ENCODE results near the gene BMP6. TPM values are rescaled to one million over a fixed set of nuclear protein-coding genes. Genes with fewer than 3 reads are reported as not detected.
A peak's percentile ranks its signal among the peaks of the same experiment; 100 is the strongest.

The BMP6 gene
- total and polyA plus RNA-seq, 2 donors: 0.19 to 0.82 TPM

GRCh38 chr6:7910298-7910653 lies 184.4 kb downstream of the BMP6 start:
- peaks cover 2 to 18% of the 10 kb centered on the region in 2 donors for H3K27me3 ChIP-seq (ENCODE audit: control insufficient read depth in 2 of 2, insufficient read depth in 1 of 2, low read length in 1 of 2)
- H3K27ac ChIP-seq (ENCODE audit: low read depth in 1 of 2, low read length in 1 of 2): no peak overlapping the region
- no peaks in the 10 kb centered on the region for H3K36me3 ChIP-seq (ENCODE audit: control insufficient read depth in 2 of 2, insufficient read depth in 2 of 2, low read length in 1 of 2)
- WGBS: under 1% methylated on average over 57 of the region's 57 CpGs
- H3K9me3 ChIP-seq (ENCODE audit: control insufficient read depth in 2 of 2, insufficient read depth in 1 of 2, low read length in 1 of 2): peaks cover 0 to 4% of the 10 kb centered on the region in 2 donors
- H3K4me3 ChIP-seq (ENCODE audit: low read length in 2 of 2): peak overlapping the region; percentile 32 to 75
- DNase-seq (ENCODE audit: low read depth in 6 of 9, low spot score in 9 of 9): peak in 4 of 9 donors; percentile 7 to 22 (median 12)
- peaks cover 0 to 14% of the 10 kb centered on the region in 2 donors for H3K4me1 ChIP-seq (ENCODE audit: control insufficient read depth in 2 of 2, insufficient read depth in 2 of 2, low read length in 2 of 2)

- H3K27me3 ChIP-seq (ENCODE audit: control insufficient read depth in 2 of 2, insufficient read depth in 1 of 2, low read length in 1 of 2): peaks cover 2 to 18% of the 10 kb centered on the region in 2 donors
- H3K27ac ChIP-seq (ENCODE audit: low read depth in 1 of 2, low read length in 1 of 2): peak within 1 kb of the TSS in 1 of 2 donors; percentile 68
- peaks cover 0 to 14% of the 10 kb centered on the region in 2 donors for H3K4me1 ChIP-seq (ENCODE audit: control insufficient read depth in 2 of 2, insufficient read depth in 2 of 2, low read length in 2 of 2)
- 3% methylated on average over 74 of the region's 75 CpGs for WGBS
- DNase-seq (ENCODE audit: low read depth in 6 of 9, low spot score in 9 of 9): peak in 7 of 9 donors; percentile 10 to 73 (median 50)
- H3K4me3 ChIP-seq (ENCODE audit: low read length in 2 of 2): peak within 1 kb of the TSS; percentile 59 to 75
- peaks cover 0 to 4% of the 10 kb centered on the region in 2 donors for H3K9me3 ChIP-seq (ENCODE audit: control insufficient read depth in 2 of 2, insufficient read depth in 1 of 2, low read length in 1 of 2)
- no peaks in the 10 kb centered on the region for H3K36me3 ChIP-seq (ENCODE audit: control insufficient read depth in 2 of 2, insufficient read depth in 2 of 2, low read length in 1 of 2)
Measured at GRCh38 chr6:7910654-7911344, 184.9 kb downstream of the BMP6 start, which contains the start of gene TXNDC5. TXNDC5 (minus strand) TSS chr6:7910788; CDS start chr6:7910776, 12 bp downstream.

- 94% methylated on average over 11 of the region's 11 CpGs for WGBS
- H3K27ac ChIP-seq (ENCODE audit: low read depth in 1 of 2, low read length in 1 of 2): no peak overlapping the region
- peaks cover 0 to 4% of the 10 kb centered on the region in 2 donors for H3K9me3 ChIP-seq (ENCODE audit: control insufficient read depth in 2 of 2, insufficient read depth in 1 of 2, low read length in 1 of 2)
- peak overlapping the region; percentile 59 to 75 for H3K4me3 ChIP-seq (ENCODE audit: low read length in 2 of 2)
- H3K4me1 ChIP-seq (ENCODE audit: control insufficient read depth in 2 of 2, insufficient read depth in 2 of 2, low read length in 2 of 2): peaks cover 0 to 14% of the 10 kb centered on the region in 2 donors
- DNase-seq (ENCODE audit: low read depth in 6 of 9, low spot score in 9 of 9): no peak
- H3K27me3 ChIP-seq (ENCODE audit: control insufficient read depth in 2 of 2, insufficient read depth in 1 of 2, low read length in 1 of 2): peaks cover 2 to 18% of the 10 kb centered on the region in 2 donors
- no peaks in the 10 kb centered on the region for H3K36me3 ChIP-seq (ENCODE audit: control insufficient read depth in 2 of 2, insufficient read depth in 2 of 2, low read length in 1 of 2)
Measured at GRCh38 chr6:7911345-7911725, 185.4 kb downstream of the BMP6 start.

- Histone ChIP-seq H3K4me1 (ENCODE audit: control insufficient read depth in 2 of 2, insufficient read depth in 2 of 2, low read length in 2 of 2) (peaks cover 0 to 14% of the 10 kb centered on the region in 2 donors), H3K36me3 (ENCODE audit: control insufficient read depth in 2 of 2, insufficient read depth in 2 of 2, low read length in 1 of 2) (no peaks in the 10 kb centered on the region), H3K9me3 (ENCODE audit: control insufficient read depth in 2 of 2, insufficient read depth in 1 of 2, low read length in 1 of 2) (peaks cover 0 to 4% of the 10 kb centered on the region in 2 donors), H3K4me3 (ENCODE audit: low read length in 2 of 2) (no peak overlapping the region), H3K27me3 (ENCODE audit: control insufficient read depth in 2 of 2, insufficient read depth in 1 of 2, low read length in 1 of 2) (peaks cover 2 to 18% of the 10 kb centered on the region in 2 donors), H3K27ac (ENCODE audit: low read depth in 1 of 2, low read length in 1 of 2) (no peak overlapping the region)
- WGBS: 95% methylated on average over 6 of the region's 6 CpGs
- DNase-seq (ENCODE audit: low read depth in 6 of 9, low spot score in 9 of 9): no peak
Measured at GRCh38 chr6:7912024-7912423, 186.1 kb downstream of the BMP6 start.

- peaks cover 0 to 14% of the 10 kb centered on the region in 2 donors for H3K4me1 ChIP-seq (ENCODE audit: control insufficient read depth in 2 of 2, insufficient read depth in 2 of 2, low read length in 2 of 2)
- H3K27me3 ChIP-seq (ENCODE audit: control insufficient read depth in 2 of 2, insufficient read depth in 1 of 2, low read length in 1 of 2): peaks cover 2 to 18% of the 10 kb centered on the region in 2 donors
- H3K4me3 ChIP-seq (ENCODE audit: low read length in 2 of 2): no peak overlapping the region
- WGBS: 84% methylated on average over 8 of the region's 8 CpGs
- peaks cover 0 to 4% of the 10 kb centered on the region in 2 donors for H3K9me3 ChIP-seq (ENCODE audit: control insufficient read depth in 2 of 2, insufficient read depth in 1 of 2, low read length in 1 of 2)
- no peaks in the 10 kb centered on the region for H3K36me3 ChIP-seq (ENCODE audit: control insufficient read depth in 2 of 2, insufficient read depth in 2 of 2, low read length in 1 of 2)
- H3K27ac ChIP-seq (ENCODE audit: low read depth in 1 of 2, low read length in 1 of 2): no peak overlapping the region
- DNase-seq (ENCODE audit: low read depth in 6 of 9, low spot score in 9 of 9): no peak
Measured at GRCh38 chr6:7912736-7913517, 187.0 kb downstream of the BMP6 start.

GRCh38 chr6:7914311-7914710 lies 188.4 kb downstream of the BMP6 start:
- Histone ChIP-seq H3K27ac (ENCODE audit: low read depth in 1 of 2, low read length in 1 of 2) (no peak overlapping the region), H3K27me3 (ENCODE audit: control insufficient read depth in 2 of 2, insufficient read depth in 1 of 2, low read length in 1 of 2) (peaks cover 2 to 16% of the 10 kb centered on the region in 2 donors), H3K36me3 (ENCODE audit: control insufficient read depth in 2 of 2, insufficient read depth in 2 of 2, low read length in 1 of 2) (no peaks in the 10 kb centered on the region), H3K4me1 (ENCODE audit: control insufficient read depth in 2 of 2, insufficient read depth in 2 of 2, low read length in 2 of 2) (peaks cover 0 to 11% of the 10 kb centered on the region in 2 donors), H3K4me3 (ENCODE audit: low read length in 2 of 2) (no peak overlapping the region), H3K9me3 (ENCODE audit: control insufficient read depth in 2 of 2, insufficient read depth in 1 of 2, low read length in 1 of 2) (peaks cover 0 to 4% of the 10 kb centered on the region in 2 donors)
- DNase-seq (ENCODE audit: low read depth in 6 of 9, low spot score in 9 of 9): no peak
- 94% methylated on average over 5 of the region's 5 CpGs for WGBS

- no peak for DNase-seq (ENCODE audit: low read depth in 6 of 9, low spot score in 9 of 9)
- H3K27ac ChIP-seq (ENCODE audit: low read depth in 1 of 2, low read length in 1 of 2): no peak overlapping the region
- H3K9me3 ChIP-seq (ENCODE audit: control insufficient read depth in 2 of 2, insufficient read depth in 1 of 2, low read length in 1 of 2): peaks cover 0 to 4% of the 10 kb centered on the region in 2 donors
- H3K36me3 ChIP-seq (ENCODE audit: control insufficient read depth in 2 of 2, insufficient read depth in 2 of 2, low read length in 1 of 2): no peaks in the 10 kb centered on the region
- H3K4me3 ChIP-seq (ENCODE audit: low read length in 2 of 2): no peak overlapping the region
- H3K4me1 ChIP-seq (ENCODE audit: control insufficient read depth in 2 of 2, insufficient read depth in 2 of 2, low read length in 2 of 2): peaks cover 0 to 6% of the 10 kb centered on the region in 2 donors
- peaks cover 2 to 10% of the 10 kb centered on the region in 2 donors for H3K27me3 ChIP-seq (ENCODE audit: control insufficient read depth in 2 of 2, insufficient read depth in 1 of 2, low read length in 1 of 2)
- WGBS: 96% methylated on average over 11 of the region's 11 CpGs
Measured at GRCh38 chr6:7914991-7915789, 189.3 kb downstream of the BMP6 start.

- no peaks in the 10 kb centered on the region for H3K36me3 ChIP-seq (ENCODE audit: control insufficient read depth in 2 of 2, insufficient read depth in 2 of 2, low read length in 1 of 2)
- DNase-seq (ENCODE audit: low read depth in 6 of 9, low spot score in 9 of 9): no peak
Measured at GRCh38 chr6:7916959-7917358, 191.1 kb downstream of the BMP6 start.

More at GRCh38 chr6:7916959-7917358, 191.1 kb downstream of the BMP6 start:
- no peak overlapping the region for H3K4me3 ChIP-seq (ENCODE audit: low read length in 2 of 2)
- no peaks in the 10 kb centered on the region for H3K27me3 ChIP-seq (ENCODE audit: control insufficient read depth in 2 of 2, insufficient read depth in 1 of 2, low read length in 1 of 2)
- no peak overlapping the region for H3K27ac ChIP-seq (ENCODE audit: low read depth in 1 of 2, low read length in 1 of 2)
- 43% methylated on average over 1 of the region's 1 CpG for WGBS
- no peaks in the 10 kb centered on the region for H3K4me1 ChIP-seq (ENCODE audit: control insufficient read depth in 2 of 2, insufficient read depth in 2 of 2, low read length in 2 of 2)
- no peaks in the 10 kb centered on the region for H3K9me3 ChIP-seq (ENCODE audit: control insufficient read depth in 2 of 2, insufficient read depth in 1 of 2, low read length in 1 of 2)
